SH-SY5Y (cell line): ENCODE measurements around the gene LTBP4.

Source experiments
- GATA2 ChIP-seq: IDR thresholded peaks from 2 replicates; pipeline ENCODE4 v1.6.1; 2011; ENCODE audit warnings: mild to moderate bottlenecking, low read depth, low read length
- GATA3 ChIP-seq: IDR thresholded peaks from 2 replicates; pipeline ENCODE4 v1.6.1; 2011; ENCODE audit warnings: low read depth, mild to moderate bottlenecking, low read length, moderate library complexity

LTBP4 gene

GRCh38 chr19:40570313-40571004 lies 30.7 kb upstream of the LTBP4 start:
- TF ChIP-seq GATA2, result no peak
- no peak for TF ChIP-seq GATA3

GRCh38 chr19:40571005-40571318 lies 30.2 kb upstream of the LTBP4 start:
- no peak for TF ChIP-seq GATA3
- no peak for TF ChIP-seq GATA2

- TF ChIP-seq GATA3 (no peak), GATA2 (no peak)
Observed at GRCh38 chr19:40571831-40572495, 29.2 kb upstream of the LTBP4 start.

GRCh38 chr19:40575326-40575725 lies 25.8 kb upstream of the LTBP4 start:
- TF ChIP-seq GATA3 (no peak), GATA2 (no peak)

DNA sequence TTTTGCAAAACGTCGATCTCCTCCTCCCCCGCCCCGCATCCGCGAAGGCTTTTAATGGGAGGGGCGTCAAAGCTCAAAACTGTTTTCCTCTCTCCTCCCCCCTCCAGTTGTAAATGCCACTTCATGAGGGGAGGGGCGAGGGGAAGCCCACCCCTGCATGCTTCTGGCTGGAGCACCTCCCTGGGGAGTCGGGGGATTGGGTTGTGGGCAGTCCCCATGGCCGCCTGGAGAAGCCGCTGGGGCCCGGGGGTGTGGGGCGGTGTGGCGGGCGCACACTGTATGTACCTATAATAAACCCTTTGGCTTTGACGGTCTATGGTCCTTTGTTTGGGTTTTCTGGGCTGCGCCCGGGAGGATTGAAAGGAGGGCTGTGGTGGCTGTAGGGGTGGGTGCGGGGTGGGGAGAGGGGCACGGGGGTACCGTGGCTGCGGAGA lies 25.0 kb upstream of the LTBP4 start:
- TF ChIP-seq GATA2 (no peak), GATA3 (no peak)

- TF ChIP-seq GATA2 (no peak), GATA3 (no peak)
Observed at GRCh38 chr19:40576585-40577451, 24.4 kb upstream of the LTBP4 start, which contains the start of gene SHKBP1. SHKBP1 (plus strand) TSS chr19:40576873; CDS start chr19:40576900, 27 bp downstream.

DNA sequence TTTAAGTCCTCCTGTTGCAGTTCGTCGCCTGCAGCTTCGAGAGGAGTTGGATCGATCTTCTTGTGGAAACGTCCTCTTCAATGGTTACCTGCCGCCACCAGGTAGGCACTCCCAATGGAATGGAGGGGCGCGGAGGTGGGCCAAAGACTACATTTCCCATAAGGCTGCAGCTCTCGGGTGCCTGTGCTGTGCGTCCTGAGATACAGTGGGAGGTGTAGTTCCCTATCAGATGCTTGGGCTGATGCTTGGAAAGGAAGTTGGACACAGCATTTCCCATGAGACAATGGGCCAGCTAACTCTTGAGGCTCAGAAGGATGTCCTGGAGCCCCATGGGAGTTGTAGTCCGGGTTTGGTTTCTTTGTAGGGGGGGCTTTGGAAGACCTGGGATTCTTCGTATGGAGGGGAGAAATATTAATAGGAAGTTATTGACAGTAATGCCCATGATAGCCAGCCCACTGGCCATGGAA lies 22.7 kb upstream of the LTBP4 start:
- TF ChIP-seq GATA3 (no peak), GATA2 (no peak)

GRCh38 chr19:40580619-40581018 lies 20.6 kb upstream of the LTBP4 start:
- TF ChIP-seq GATA3 (no peak), GATA2 (no peak)

GRCh38 chr19:40581531-40581930 lies 19.6 kb upstream of the LTBP4 start:
- no peak for TF ChIP-seq GATA3
- TF ChIP-seq GATA2, result no peak

DNA sequence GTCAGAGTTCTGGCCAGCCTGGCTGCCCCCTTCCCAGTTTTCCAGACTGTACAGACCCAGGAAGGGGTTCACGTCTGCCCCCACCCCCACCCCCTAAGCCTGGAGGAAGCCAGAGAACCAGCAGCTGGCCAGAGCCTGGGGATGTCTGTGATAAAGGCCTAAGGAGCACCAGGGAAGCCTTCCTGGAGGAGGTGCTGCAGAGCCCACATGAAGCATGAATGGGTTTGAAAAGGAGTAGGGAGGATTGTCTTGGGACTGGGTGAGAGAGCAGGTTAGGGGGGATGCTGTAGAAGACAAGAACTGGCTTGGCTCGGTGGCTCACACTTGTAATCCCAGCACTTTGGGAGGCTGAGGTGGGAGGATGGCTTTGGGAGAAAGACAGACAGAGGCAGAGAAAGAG lies 18.7 kb upstream of the LTBP4 start:
- no peak for TF ChIP-seq GATA2
- no peak for TF ChIP-seq GATA3

GRCh38 chr19:40583283-40583682 lies 17.9 kb upstream of the LTBP4 start:
- no peak for TF ChIP-seq GATA2
- no peak for TF ChIP-seq GATA3

GRCh38 chr19:40584007-40584406 lies 17.2 kb upstream of the LTBP4 start:
- TF ChIP-seq GATA3 (no peak), GATA2 (no peak)

- no peak for TF ChIP-seq GATA3
- TF ChIP-seq GATA2, result no peak
Observed at GRCh38 chr19:40585241-40585981, 15.8 kb upstream of the LTBP4 start.

- no peak for TF ChIP-seq GATA3
- TF ChIP-seq GATA2, result no peak
Observed at GRCh38 chr19:40585982-40586422, 15.2 kb upstream of the LTBP4 start.
